ENCODE measurements around the gene MYO6. TPM values are rescaled to one million over a fixed set of nuclear protein-coding genes. Genes with fewer than 3 reads are reported as not detected.

Gene MYO6
- polyA plus RNA-seq, 1 of the 3 experiments (the other 2 are of a cell fraction): 6.2 TPM

DNA sequence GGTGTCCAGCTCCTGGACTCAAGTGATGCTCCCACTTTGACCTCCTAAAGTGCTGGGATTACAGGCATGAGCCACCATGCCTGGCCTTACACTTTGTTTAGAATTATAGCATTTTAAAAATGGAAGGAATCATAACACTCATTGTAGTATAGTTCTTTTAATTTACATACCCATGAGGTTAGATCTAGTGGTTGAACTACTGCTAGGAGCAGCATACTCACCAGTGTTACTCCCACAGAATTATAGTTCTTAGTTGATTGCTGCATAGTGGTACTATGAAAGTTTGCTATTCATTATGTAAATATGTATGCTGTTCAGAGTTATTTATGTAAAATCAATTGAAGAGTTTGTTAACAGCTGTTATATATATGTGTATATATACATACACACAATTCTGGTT, 85.4 kb downstream of the MYO6 start:
- H3K36me3 ChIP-seq (replicated peaks in 1 of 2; ENCODE audit: control insufficient read depth in 1 of 2, insufficient read depth in 2 of 2, low read length in 1 of 2): peaks cover 3 to 5% of the 10 kb centered on the region in 2 experiments
- no peak overlapping the region for H3K27ac ChIP-seq (ENCODE audit: low read depth in 2 of 2, low read length in 1 of 2)
- no peaks in the 10 kb centered on the region for H3K4me1 ChIP-seq (ENCODE audit: control insufficient read depth in 1 of 2, insufficient read depth in 2 of 2, low read depth in 1 of 2, low read length in 1 of 2)
- no peaks in the 10 kb centered on the region for H3K9me3 ChIP-seq
- H3K27me3 ChIP-seq (ENCODE audit: insufficient read depth): no peaks in the 10 kb centered on the region
- H3K79me2 ChIP-seq (ENCODE audit: insufficient read depth): no peaks in the 10 kb centered on the region
- H3F3A ChIP-seq (replicated peaks; ENCODE audit: insufficient read depth): no peaks in the 10 kb centered on the region
- no peaks in the 10 kb centered on the region for H4K20me1 ChIP-seq (ENCODE audit: insufficient read depth)
- ChIA-PET POLR2A (no interaction called here), CTCF (no interaction called here)
- no peak overlapping the region for H3K9ac ChIP-seq
- no peak for DNase-seq
- no peak overlapping the region for H3K4me2 ChIP-seq
- no peak for TF ChIP-seq TCF12 (IDR thresholded peaks at IDR 0.05)
- no peak for TF ChIP-seq SMC3 (IDR thresholded peaks at IDR 0.05; ENCODE audit: low read depth, low read length)
- TF ChIP-seq FOXM1 (IDR thresholded peaks at IDR 0.05; ENCODE audit: low read depth): no peak
- TF ChIP-seq, protein P1, sequence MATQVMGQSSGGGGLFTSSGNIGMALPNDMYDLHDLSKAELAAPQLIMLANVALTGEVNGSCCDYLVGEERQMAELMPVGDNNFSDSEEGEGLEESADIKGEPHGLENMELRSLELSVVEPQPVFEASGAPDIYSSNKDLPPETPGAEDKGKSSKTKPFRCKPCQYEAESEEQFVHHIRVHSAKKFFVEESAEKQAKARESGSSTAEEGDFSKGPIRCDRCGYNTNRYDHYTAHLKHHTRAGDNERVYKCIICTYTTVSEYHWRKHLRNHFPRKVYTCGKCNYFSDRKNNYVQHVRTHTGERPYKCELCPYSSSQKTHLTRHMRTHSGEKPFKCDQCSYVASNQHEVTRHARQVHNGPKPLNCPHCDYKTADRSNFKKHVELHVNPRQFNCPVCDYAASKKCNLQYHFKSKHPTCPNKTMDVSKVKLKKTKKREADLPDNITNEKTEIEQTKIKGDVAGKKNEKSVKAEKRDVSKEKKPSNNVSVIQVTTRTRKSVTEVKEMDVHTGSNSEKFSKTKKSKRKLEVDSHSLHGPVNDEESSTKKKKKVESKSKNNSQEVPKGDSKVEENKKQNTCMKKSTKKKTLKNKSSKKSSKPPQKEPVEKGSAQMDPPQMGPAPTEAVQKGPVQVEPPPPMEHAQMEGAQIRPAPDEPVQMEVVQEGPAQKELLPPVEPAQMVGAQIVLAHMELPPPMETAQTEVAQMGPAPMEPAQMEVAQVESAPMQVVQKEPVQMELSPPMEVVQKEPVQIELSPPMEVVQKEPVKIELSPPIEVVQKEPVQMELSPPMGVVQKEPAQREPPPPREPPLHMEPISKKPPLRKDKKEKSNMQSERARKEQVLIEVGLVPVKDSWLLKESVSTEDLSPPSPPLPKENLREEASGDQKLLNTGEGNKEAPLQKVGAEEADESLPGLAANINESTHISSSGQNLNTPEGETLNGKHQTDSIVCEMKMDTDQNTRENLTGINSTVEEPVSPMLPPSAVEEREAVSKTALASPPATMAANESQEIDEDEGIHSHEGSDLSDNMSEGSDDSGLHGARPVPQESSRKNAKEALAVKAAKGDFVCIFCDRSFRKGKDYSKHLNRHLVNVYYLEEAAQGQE (IDR thresholded peaks at IDR 0.05; ENCODE audit: low read depth, low read length): no peak
- no peak for TF ChIP-seq RAD21 (IDR thresholded peaks at IDR 0.05; ENCODE audit: low read length)
- no peak for TF ChIP-seq NRF1 (IDR thresholded peaks at IDR 0.05; ENCODE audit: low read depth, low read length)
- TF ChIP-seq, protein P2, sequence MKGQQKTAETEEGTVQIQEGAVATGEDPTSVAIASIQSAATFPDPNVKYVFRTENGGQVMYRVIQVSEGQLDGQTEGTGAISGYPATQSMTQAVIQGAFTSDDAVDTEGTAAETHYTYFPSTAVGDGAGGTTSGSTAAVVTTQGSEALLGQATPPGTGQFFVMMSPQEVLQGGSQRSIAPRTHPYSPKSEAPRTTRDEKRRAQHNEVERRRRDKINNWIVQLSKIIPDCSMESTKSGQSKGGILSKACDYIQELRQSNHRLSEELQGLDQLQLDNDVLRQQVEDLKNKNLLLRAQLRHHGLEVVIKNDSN (IDR thresholded peaks at IDR 0.05; ENCODE audit: borderline replicate concordance, low read depth): no peak
- TF ChIP-seq TAF1 (IDR thresholded peaks at IDR 0.05; ENCODE audit: borderline replicate concordance, low read depth, low read length): no peak
- TF ChIP-seq ELF1 (IDR thresholded peaks at IDR 0.05): no peak
- no peak for TF ChIP-seq EP300 (IDR thresholded peaks at IDR 0.05; ENCODE audit: borderline replicate concordance in 1 of 2, low read depth in 1 of 2, low read length in 1 of 2)
- TF ChIP-seq, protein P3, sequence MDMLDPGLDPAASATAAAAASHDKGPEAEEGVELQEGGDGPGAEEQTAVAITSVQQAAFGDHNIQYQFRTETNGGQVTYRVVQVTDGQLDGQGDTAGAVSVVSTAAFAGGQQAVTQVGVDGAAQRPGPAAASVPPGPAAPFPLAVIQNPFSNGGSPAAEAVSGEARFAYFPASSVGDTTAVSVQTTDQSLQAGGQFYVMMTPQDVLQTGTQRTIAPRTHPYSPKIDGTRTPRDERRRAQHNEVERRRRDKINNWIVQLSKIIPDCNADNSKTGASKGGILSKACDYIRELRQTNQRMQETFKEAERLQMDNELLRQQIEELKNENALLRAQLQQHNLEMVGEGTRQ (IDR thresholded peaks at IDR 0.05; ENCODE audit: borderline replicate concordance, low read depth, low read length): no peak
- TF ChIP-seq, protein P4, sequence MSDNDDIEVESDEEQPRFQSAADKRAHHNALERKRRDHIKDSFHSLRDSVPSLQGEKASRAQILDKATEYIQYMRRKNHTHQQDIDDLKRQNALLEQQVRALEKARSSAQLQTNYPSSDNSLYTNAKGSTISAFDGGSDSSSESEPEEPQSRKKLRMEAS (IDR thresholded peaks at IDR 0.05; ENCODE audit: low read depth): no peak
- no peak for TF ChIP-seq SIN3A (IDR thresholded peaks at IDR 0.05; ENCODE audit: borderline replicate concordance, low read depth, low read length)
- TF ChIP-seq POLR2AphosphoS5 (IDR thresholded peaks at IDR 0.05; ENCODE audit: low read depth, low read length): no peak
- H3K9me2 ChIP-seq: no peaks in the 10 kb centered on the region
- H3K4me3 ChIP-seq (ENCODE audit: low read depth in 2 of 2, low read length in 1 of 2): no peak overlapping the region
- no peak overlapping the region for H2AFZ ChIP-seq (ENCODE audit: low read depth)
